WERI-Rb-1 (cell line): ENCODE results near the gene MAD1L1.

ENCODE experiments used
- DNase-seq: peaks from one replicate; pipeline ENCODE4 v3.0.0-alpha.2; 2020
- H3K27ac ChIP-seq: fragments of 250-450 bp; sonication (Bioruptor Pico); 2 replicates; pipeline ENCODE4 v1.5.1; 2020; ENCODE audit warnings: mild to moderate bottlenecking, moderate library complexity
- H3K27me3 ChIP-seq: fragments of 250-450 bp; sonication (Bioruptor Pico); 2 replicates; pipeline ENCODE4 v1.5.1; 2021; ENCODE audit warnings: mild to moderate bottlenecking, low read depth, moderate library complexity; ENCODE audit not compliant: insufficient read depth, severe bottlenecking
- H3K36me3 ChIP-seq: fragments of 250-450 bp; sonication (Bioruptor Pico); 2 replicates; pipeline ENCODE4 v1.5.1; 2020; ENCODE audit warnings: mild to moderate bottlenecking, moderate library complexity
- H3K4me3 ChIP-seq: 2 replicates; pipeline ENCODE4 v1.5.1; 2011; ENCODE audit warnings: low read depth, mild to moderate bottlenecking, control low read depth, low read length
- H3K9me3 ChIP-seq: fragments of 250-450 bp; sonication (Bioruptor Pico); 2 replicates; pipeline ENCODE4 v1.5.1; 2021; ENCODE audit warnings: mild to moderate bottlenecking, moderate library complexity; ENCODE audit not compliant: severe bottlenecking
- CTCF ChIP-seq: IDR thresholded peaks from 2 replicates; pipeline ENCODE4 v1.5.1; 2011; ENCODE audit warnings: low read depth, mild to moderate bottlenecking, control low read depth, inconsistent platforms, low read length

The MAD1L1 gene

GRCh38 chr7:2220506-2220905 lies 12.2 kb downstream of the MAD1L1 start:
- H3K4me3 ChIP-seq = no peak overlapping the region
- no peaks in the 10 kb centered on the region for H3K27me3 ChIP-seq
- H3K9me3 ChIP-seq = no peaks in the 10 kb centered on the region
- no peak overlapping the region for H3K27ac ChIP-seq
- DNase-seq = no peak
- peaks cover 60% of the 10 kb centered on the region for H3K36me3 ChIP-seq
- TF ChIP-seq CTCF = no peak

GRCh38 chr7:2220030-2220429 lies 12.7 kb downstream of the MAD1L1 start:
- peaks cover 59% of the 10 kb centered on the region for H3K36me3 ChIP-seq

GRCh38 chr7:2219606-2220005 lies 13.1 kb downstream of the MAD1L1 start:
- no peaks in the 10 kb centered on the region for H3K9me3 ChIP-seq
- H3K36me3 ChIP-seq = peaks cover 60% of the 10 kb centered on the region
- DNase-seq = no peak
- no peak overlapping the region for H3K27ac ChIP-seq
- TF ChIP-seq CTCF = no peak
- no peak overlapping the region for H3K4me3 ChIP-seq
- no peaks in the 10 kb centered on the region for H3K27me3 ChIP-seq

More at GRCh38 chr7:2220030-2220429, 12.7 kb downstream of the MAD1L1 start:
- no peak overlapping the region for H3K4me3 ChIP-seq
- H3K27ac ChIP-seq = no peak overlapping the region
- H3K9me3 ChIP-seq = no peaks in the 10 kb centered on the region
- DNase-seq = no peak
- H3K27me3 ChIP-seq = no peaks in the 10 kb centered on the region
- TF ChIP-seq CTCF = no peak

- no peak for DNase-seq
- no peak for TF ChIP-seq CTCF
- H3K36me3 ChIP-seq = peaks cover 60% of the 10 kb centered on the region
Measured at GRCh38 chr7:2219136-2219535, 13.6 kb downstream of the MAD1L1 start.

GRCh38 chr7:2218444-2218785 lies 14.3 kb downstream of the MAD1L1 start:
- Histone ChIP-seq H3K27me3 (no peaks in the 10 kb centered on the region), H3K27ac (no peak overlapping the region), H3K4me3 (no peak overlapping the region), H3K9me3 (no peaks in the 10 kb centered on the region), H3K36me3 (peaks cover 68% of the 10 kb centered on the region)
- DNase-seq = no peak
- TF ChIP-seq CTCF = no peak

More at GRCh38 chr7:2219136-2219535, 13.6 kb downstream of the MAD1L1 start:
- Histone ChIP-seq H3K4me3 (no peak overlapping the region), H3K9me3 (no peaks in the 10 kb centered on the region), H3K27me3 (no peaks in the 10 kb centered on the region), H3K27ac (no peak overlapping the region)

- no peaks in the 10 kb centered on the region for H3K9me3 ChIP-seq
- no peaks in the 10 kb centered on the region for H3K27me3 ChIP-seq
- H3K27ac ChIP-seq = no peak overlapping the region
- TF ChIP-seq CTCF = no peak
- H3K36me3 ChIP-seq = peaks cover 73% of the 10 kb centered on the region
- no peak for DNase-seq
- H3K4me3 ChIP-seq = no peak overlapping the region
Measured at GRCh38 chr7:2217716-2218443, 14.9 kb downstream of the MAD1L1 start.
